ENCODE results near the gene HPGDS. TPM values are rescaled to one million over a fixed set of nuclear protein-coding genes. Genes with fewer than 3 reads are reported as not detected.
"Not testable (repeated sequence)": the region's sequence is repeated elsewhere in the genome, so short reads cannot be mapped to it uniquely, and the experiment has no call there.

HPGDS gene
- polyA plus RNA-seq = 5.0 TPM
- long read RNA-seq, donor 1 = 0 reads
- long read RNA-seq, donor 2, partial matches to known transcripts = 0 of 1 reads
- long read RNA-seq, donor 2, other reads (novel, unspliced or antisense) = 0 of 1 reads
- long read RNA-seq, donor 3, partial matches to known transcripts = 0 of 3 reads
- long read RNA-seq, donor 3, other reads (novel, unspliced or antisense) = 0 of 3 reads
- long read RNA-seq, donor 4 = 0 reads
- long read RNA-seq, donor 5, partial matches to known transcripts = 0 of 2 reads
- long read RNA-seq, donor 5, other reads (novel, unspliced or antisense) = 0 of 2 reads
- long read RNA-seq, donor 6, partial matches to known transcripts = 0 of 4 reads
- long read RNA-seq, donor 6, other reads (novel, unspliced or antisense) = 0 of 4 reads
- long read RNA-seq, donor 7, partial matches to known transcripts = 0 of 3 reads
- long read RNA-seq, donor 7, other reads (novel, unspliced or antisense) = 0 of 3 reads
- long read RNA-seq, donor 8, partial matches to known transcripts = 0 of 3 reads
- long read RNA-seq, donor 8, other reads (novel, unspliced or antisense) = 0 of 3 reads
- long read RNA-seq, donor 9, partial matches to known transcripts = 0 of 2 reads
- long read RNA-seq, donor 9, other reads (novel, unspliced or antisense) = 0 of 2 reads
- long read RNA-seq, donor 10, partial matches to known transcripts = 0 of 1 reads
- long read RNA-seq, donor 10, other reads (novel, unspliced or antisense) = 0 of 1 reads
- long read RNA-seq, donor 11, partial matches to known transcripts = 0 of 3 reads
- long read RNA-seq, donor 11, other reads (novel, unspliced or antisense) = 0 of 3 reads

DNA sequence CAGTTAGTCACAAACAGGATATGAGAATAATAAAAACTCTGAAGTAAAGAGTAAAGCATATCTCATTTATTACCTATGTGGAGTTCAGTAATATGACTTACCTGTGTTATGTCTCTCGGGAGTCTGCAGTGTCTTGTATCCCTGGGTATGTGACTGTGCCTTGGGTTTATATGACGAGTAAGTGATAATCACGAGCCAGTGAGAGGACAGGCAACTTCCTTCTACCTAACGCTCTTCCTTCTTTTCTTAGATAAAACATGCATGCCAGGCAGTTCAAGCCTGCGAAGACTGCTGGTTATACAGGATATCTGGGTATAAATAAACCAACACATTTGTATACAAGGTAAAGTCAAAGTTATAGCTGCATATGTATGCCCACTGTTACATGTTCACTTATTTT is at the start of gene HPGDS:
HPGDS (minus strand) TSS at position 143 of the 400 bp plus-strand sequence. CDS start 8,207 bp downstream, outside the sequence.
- no peaks in the 10 kb centered on the region for H3K9me3 ChIP-seq (ENCODE audit: control insufficient read depth, low read depth, low read length)
- no peak within 1 kb of the TSS for H3K4me3 ChIP-seq (ENCODE audit: low read length)
- no CpG with 5 or more reads among the region's 5 CpGs for WGBS (ENCODE audit: insufficient coverage, low lambda C conversion rate)
- no peaks in the 10 kb centered on the region for H3K27me3 ChIP-seq (ENCODE audit: control insufficient read depth, insufficient read depth, low read length)
- no peaks in the 10 kb centered on the region for H3K4me1 ChIP-seq (ENCODE audit: control insufficient read depth, insufficient read depth, low read length)
- no peaks in the 10 kb centered on the region for H3K36me3 ChIP-seq (ENCODE audit: control insufficient read depth, insufficient read depth, low read length)
- no peak within 1 kb of the TSS for H3K27ac ChIP-seq (ENCODE audit: low read length)
- DNase-seq = no peak

DNA sequence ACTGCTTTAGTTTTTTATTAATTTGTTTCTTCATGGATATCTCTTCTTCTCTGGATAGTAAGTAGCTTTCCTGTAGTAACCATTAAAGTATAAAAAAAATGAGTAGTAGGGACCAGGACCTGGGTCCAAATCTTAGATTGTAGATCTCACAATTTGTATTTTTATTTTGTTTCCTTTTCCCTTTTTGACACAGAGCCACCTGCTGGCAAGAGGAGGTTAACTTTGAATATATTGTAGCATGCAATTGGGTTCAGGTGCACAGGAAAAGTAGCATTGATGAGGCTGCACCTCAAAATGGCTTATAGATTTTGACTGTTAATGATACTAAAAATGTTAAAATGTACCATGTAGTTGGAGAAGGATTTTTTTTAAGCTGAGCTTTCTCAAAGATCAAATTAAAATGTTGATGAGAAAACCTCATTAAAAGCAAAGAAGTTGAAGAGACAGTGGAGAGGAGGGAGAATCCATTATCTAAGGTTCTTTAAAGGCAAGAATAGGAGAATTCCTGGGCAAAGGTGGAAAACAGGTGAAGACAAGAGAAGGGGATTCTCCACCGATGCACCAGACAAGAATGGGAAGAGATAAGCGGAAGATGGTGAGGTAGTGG is 48.3 kb upstream of the HPGDS start:
- Histone ChIP-seq H3K9me3 (ENCODE audit: control insufficient read depth, low read depth, low read length) (peaks cover 4% of the 10 kb centered on the region), H3K36me3 (ENCODE audit: control insufficient read depth, insufficient read depth, low read length) (no peaks in the 10 kb centered on the region), H3K4me3 (ENCODE audit: low read length) (no peak overlapping the region), H3K27ac (ENCODE audit: low read length) (no peak overlapping the region), H3K4me1 (ENCODE audit: control insufficient read depth, insufficient read depth, low read length) (no peaks in the 10 kb centered on the region), H3K27me3 (ENCODE audit: control insufficient read depth, insufficient read depth, low read length) (no peaks in the 10 kb centered on the region)
- 73% methylated on average over 2 of the region's 2 CpGs for WGBS (ENCODE audit: insufficient coverage, low lambda C conversion rate)
- DNase-seq = no peak

DNA sequence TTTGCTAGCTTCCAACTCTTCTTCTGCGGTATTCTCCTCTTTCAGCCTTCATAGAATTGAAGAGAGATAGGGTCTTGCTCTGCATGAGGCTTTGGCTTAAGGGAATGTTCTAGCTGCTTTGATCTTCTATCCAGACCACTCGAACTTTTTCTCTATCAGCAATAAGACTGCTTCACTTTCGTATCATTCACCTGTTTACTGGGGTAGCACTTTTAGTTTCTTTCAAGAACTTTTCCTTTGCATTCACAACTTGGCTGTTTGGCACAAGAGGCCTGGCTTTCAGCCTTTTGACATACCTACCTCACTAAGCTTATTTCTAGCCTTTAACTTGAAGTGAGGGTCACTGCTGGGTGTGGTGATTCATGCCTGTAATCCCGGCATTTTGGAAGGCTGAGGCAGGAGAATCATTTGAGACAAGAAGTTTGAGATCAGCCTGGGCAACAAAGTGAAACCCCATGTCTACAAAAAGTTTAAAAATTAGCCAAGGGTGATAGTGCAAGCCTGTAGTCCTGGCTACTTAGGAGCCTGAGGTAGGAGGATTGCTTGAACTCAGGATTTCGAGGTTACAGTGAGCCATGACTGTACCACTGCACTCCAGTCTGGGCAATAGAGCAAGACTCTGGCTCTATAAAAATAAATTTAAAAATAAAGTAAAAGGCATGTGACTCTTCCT is 47.1 kb upstream of the HPGDS start:
- Histone ChIP-seq H3K4me1 (ENCODE audit: control insufficient read depth, insufficient read depth, low read length) (no peaks in the 10 kb centered on the region), H3K27me3 (ENCODE audit: control insufficient read depth, insufficient read depth, low read length) (no peaks in the 10 kb centered on the region), H3K9me3 (ENCODE audit: control insufficient read depth, low read depth, low read length) (peaks cover 4% of the 10 kb centered on the region), H3K27ac (ENCODE audit: low read length) (no peak overlapping the region), H3K36me3 (ENCODE audit: control insufficient read depth, insufficient read depth, low read length) (no peaks in the 10 kb centered on the region), H3K4me3 (ENCODE audit: low read length) (no peak overlapping the region)
- no peak for DNase-seq
- WGBS (ENCODE audit: insufficient coverage, low lambda C conversion rate) = 60% methylated on average over 3 of the region's 5 CpGs

DNA sequence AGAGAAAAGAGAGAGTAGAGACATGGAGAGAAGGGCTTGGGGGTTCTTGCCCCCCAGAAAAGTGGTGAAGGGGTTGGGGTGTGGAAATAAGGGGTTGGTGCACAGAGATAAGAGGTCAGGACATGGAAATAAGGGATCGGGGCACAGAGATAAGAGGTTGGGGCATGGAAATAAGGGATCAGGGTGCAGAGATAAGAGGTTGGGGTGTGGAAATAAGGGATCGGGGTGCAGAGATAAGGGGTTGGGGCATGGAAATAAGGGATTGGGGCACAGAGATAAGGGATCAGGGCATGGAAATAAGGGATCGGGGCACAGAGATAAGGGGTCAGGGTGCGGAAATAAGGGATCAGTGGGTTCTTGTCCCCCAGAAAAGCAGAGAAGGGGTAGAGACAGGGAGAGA is 45.3 kb upstream of the HPGDS start:
- H3K27ac ChIP-seq (ENCODE audit: low read length); H3K9me3 ChIP-seq (ENCODE audit: control insufficient read depth, low read depth, low read length); H3K27me3 ChIP-seq (ENCODE audit: control insufficient read depth, insufficient read depth, low read length); H3K4me1 ChIP-seq (ENCODE audit: control insufficient read depth, insufficient read depth, low read length); H3K4me3 ChIP-seq (ENCODE audit: low read length); H3K36me3 ChIP-seq (ENCODE audit: control insufficient read depth, insufficient read depth, low read length); DNase-seq: not testable (repeated sequence)
- WGBS (ENCODE audit: insufficient coverage, low lambda C conversion rate) = 33% methylated on average over 2 of the region's 4 CpGs

DNA sequence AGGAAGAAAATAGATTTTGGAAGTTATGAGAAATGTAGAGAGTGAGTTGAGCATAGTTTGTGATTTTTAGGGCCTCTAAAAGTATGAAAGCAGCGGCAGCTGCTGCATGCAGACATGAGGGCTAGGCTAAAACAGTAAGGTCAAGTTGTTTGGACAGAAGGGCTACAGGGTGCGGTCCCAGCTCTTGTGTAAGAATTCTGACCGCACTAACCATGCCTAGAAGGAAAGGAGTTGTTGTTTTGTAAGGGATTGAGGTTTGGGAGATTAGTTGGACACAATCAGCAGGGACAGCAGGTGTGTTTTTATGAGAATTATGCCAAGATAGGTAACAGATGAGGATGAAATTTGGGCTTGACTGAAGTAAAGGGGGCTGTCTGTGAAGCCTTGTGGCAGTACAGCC is 42.8 kb upstream of the HPGDS start:
- H3K4me1 ChIP-seq (ENCODE audit: control insufficient read depth, insufficient read depth, low read length); H3K4me3 ChIP-seq (ENCODE audit: low read length); H3K27ac ChIP-seq (ENCODE audit: low read length); DNase-seq; H3K27me3 ChIP-seq (ENCODE audit: control insufficient read depth, insufficient read depth, low read length); H3K36me3 ChIP-seq (ENCODE audit: control insufficient read depth, insufficient read depth, low read length); H3K9me3 ChIP-seq (ENCODE audit: control insufficient read depth, low read depth, low read length): not testable (repeated sequence)
- no CpG with 5 or more reads among the region's 3 CpGs for WGBS (ENCODE audit: insufficient coverage, low lambda C conversion rate)

DNA sequence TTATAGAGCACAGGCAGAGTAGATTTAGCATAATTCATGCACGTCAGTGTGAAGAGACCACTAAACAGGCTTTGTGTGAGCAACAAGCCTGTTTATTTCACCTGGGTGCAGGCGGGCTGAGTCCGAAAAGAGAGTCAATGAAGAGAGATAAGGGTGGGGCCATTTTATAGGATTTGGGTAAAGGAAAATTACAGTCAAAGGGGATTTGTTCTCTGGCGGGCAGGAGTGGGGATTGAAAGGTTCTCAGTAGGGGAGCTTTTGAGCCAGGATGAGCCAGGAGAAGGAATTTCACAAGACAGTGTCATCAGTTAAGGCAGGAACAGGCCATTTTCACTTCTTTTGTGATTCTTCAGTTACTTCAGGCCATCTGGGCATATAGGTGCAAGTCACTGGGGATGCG is 40.3 kb upstream of the HPGDS start:
- H3K4me3 ChIP-seq (ENCODE audit: low read length); H3K9me3 ChIP-seq (ENCODE audit: control insufficient read depth, low read depth, low read length); H3K36me3 ChIP-seq (ENCODE audit: control insufficient read depth, insufficient read depth, low read length); H3K27me3 ChIP-seq (ENCODE audit: control insufficient read depth, insufficient read depth, low read length); H3K27ac ChIP-seq (ENCODE audit: low read length); DNase-seq; H3K4me1 ChIP-seq (ENCODE audit: control insufficient read depth, insufficient read depth, low read length): not testable (repeated sequence)
- WGBS (ENCODE audit: insufficient coverage, low lambda C conversion rate) = 100% methylated on average over 1 of the region's 5 CpGs

DNA sequence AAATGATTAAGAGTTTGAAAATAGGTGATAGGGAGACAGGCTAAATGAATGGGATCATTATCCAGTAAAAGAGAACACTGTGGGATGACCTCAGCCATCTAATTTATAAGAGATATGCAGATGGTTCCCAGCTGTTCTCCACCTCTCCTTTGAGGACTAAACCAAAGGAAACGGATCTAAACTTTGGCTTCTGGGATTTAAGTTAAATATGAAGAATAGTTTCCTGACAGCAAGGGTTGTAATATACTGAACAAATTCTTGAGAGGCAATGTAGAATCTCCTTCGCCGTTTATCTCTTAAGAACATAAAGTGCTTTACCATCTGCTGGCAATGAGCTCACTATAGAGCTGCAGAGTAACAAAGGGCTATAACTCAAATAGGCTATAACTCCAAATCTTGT is 35.4 kb upstream of the HPGDS start:
- 40% methylated on average over 1 of the region's 3 CpGs for WGBS (ENCODE audit: insufficient coverage, low lambda C conversion rate)
- H3K4me1 ChIP-seq (ENCODE audit: control insufficient read depth, insufficient read depth, low read length) = no peaks in the 10 kb centered on the region
- DNase-seq = no peak

DNA sequence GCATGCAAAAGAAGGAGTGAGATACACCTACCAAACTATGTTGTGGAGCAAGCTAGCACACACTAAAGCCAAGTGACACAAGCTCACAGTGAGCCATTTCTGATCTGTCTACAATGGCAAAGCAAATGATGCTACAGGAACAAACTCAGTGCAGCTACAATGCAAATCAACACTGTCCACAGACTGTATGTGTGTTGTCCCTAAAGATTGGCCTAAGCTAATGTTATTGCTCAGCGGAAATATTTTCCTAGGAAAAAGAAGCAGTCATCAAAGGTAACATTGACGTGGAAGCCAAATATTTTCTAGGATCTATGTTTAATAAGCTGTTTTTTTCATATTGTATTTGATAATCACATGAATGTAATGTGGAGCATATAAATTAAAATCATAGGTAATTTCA is 34.7 kb upstream of the HPGDS start:
- Histone ChIP-seq H3K27ac (ENCODE audit: low read length) (no peak overlapping the region), H3K4me3 (ENCODE audit: low read length) (no peak overlapping the region), H3K4me1 (ENCODE audit: control insufficient read depth, insufficient read depth, low read length) (no peaks in the 10 kb centered on the region), H3K36me3 (ENCODE audit: control insufficient read depth, insufficient read depth, low read length) (no peaks in the 10 kb centered on the region), H3K9me3 (ENCODE audit: control insufficient read depth, low read depth, low read length) (no peaks in the 10 kb centered on the region), H3K27me3 (ENCODE audit: control insufficient read depth, insufficient read depth, low read length) (no peaks in the 10 kb centered on the region)
- WGBS (ENCODE audit: insufficient coverage, low lambda C conversion rate) = 100% methylated on average over 2 of the region's 2 CpGs
- DNase-seq = no peak

More for the DNA sequence above, 35.4 kb upstream of the HPGDS start:
- Histone ChIP-seq H3K27me3 (ENCODE audit: control insufficient read depth, insufficient read depth, low read length) (no peaks in the 10 kb centered on the region), H3K9me3 (ENCODE audit: control insufficient read depth, low read depth, low read length) (no peaks in the 10 kb centered on the region), H3K27ac (ENCODE audit: low read length) (no peak overlapping the region), H3K36me3 (ENCODE audit: control insufficient read depth, insufficient read depth, low read length) (no peaks in the 10 kb centered on the region), H3K4me3 (ENCODE audit: low read length) (no peak overlapping the region)

DNA sequence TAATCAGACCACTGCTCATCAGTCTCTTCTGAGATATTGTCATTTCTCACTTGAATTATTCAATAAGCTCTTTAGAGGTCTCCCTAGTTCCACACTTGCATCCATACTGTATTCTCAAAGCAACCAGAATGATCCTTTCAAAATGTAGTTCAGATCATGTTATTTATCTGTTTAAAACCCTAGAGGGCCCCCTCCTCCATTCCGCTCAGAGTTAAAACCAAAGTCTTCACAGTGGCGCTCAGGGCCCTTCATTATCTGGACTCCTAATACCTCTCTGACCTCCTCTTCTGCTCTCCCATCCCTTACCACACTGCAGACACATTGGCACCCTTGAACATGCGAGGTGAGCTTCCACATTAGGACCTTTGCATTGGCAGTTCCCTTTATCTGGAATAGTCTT is 32.7 kb upstream of the HPGDS start:
- Histone ChIP-seq H3K4me3 (ENCODE audit: low read length) (no peak overlapping the region), H3K4me1 (ENCODE audit: control insufficient read depth, insufficient read depth, low read length) (no peaks in the 10 kb centered on the region), H3K27me3 (ENCODE audit: control insufficient read depth, insufficient read depth, low read length) (no peaks in the 10 kb centered on the region), H3K27ac (ENCODE audit: low read length) (no peak overlapping the region), H3K9me3 (ENCODE audit: control insufficient read depth, low read depth, low read length) (no peaks in the 10 kb centered on the region), H3K36me3 (ENCODE audit: control insufficient read depth, insufficient read depth, low read length) (no peaks in the 10 kb centered on the region)
- DNase-seq = no peak
- WGBS (ENCODE audit: insufficient coverage, low lambda C conversion rate) = 57% methylated on average over 1 of the region's 3 CpGs

DNA sequence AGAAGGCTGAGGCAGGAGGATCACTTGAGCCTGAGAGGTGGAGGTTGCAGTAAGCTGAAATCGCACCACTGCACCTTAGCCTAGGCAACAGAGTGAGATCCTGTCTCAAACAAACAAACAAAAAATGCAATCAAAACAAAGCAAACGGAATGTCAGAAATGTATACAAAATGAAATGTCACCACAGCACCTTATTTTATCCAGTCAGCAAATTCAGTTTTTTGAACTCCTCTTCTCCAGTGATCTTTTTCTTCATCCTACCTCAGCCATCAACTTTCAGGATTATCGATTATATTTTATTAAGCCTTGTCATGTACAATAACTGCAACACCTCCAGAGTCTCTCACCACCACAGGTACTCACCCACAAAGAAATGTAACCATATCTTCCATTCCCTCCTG is 31.1 kb upstream of the HPGDS start:
- H3K9me3 ChIP-seq (ENCODE audit: control insufficient read depth, low read depth, low read length) = no peaks in the 10 kb centered on the region
- no peaks in the 10 kb centered on the region for H3K27me3 ChIP-seq (ENCODE audit: control insufficient read depth, insufficient read depth, low read length)
- H3K4me1 ChIP-seq (ENCODE audit: control insufficient read depth, insufficient read depth, low read length) = no peaks in the 10 kb centered on the region
- WGBS (ENCODE audit: insufficient coverage, low lambda C conversion rate) = 80% methylated on average over 2 of the region's 3 CpGs
- no peak for DNase-seq
- H3K4me3 ChIP-seq (ENCODE audit: low read length) = no peak overlapping the region
- H3K27ac ChIP-seq (ENCODE audit: low read length) = no peak overlapping the region
- no peaks in the 10 kb centered on the region for H3K36me3 ChIP-seq (ENCODE audit: control insufficient read depth, insufficient read depth, low read length)

Data from large intestine (tissue), 12 donors.